PC-3 (cell line): ENCODE measurements around the gene ENAM. TPM values are rescaled to one million over a fixed set of nuclear protein-coding genes. Genes with fewer than 3 reads are reported as not detected.
"Not testable (repeated sequence)": the region's sequence is repeated elsewhere in the genome, so short reads cannot be mapped to it uniquely, and the experiment has no call there.

Experiments used
- ATAC-seq: fragments of 200-7000 bp; cut with Tn5 transposase; 2 replicates; pipeline ENCODE4 v1.9.1; 2020; ENCODE audit warnings: mild to moderate bottlenecking, moderate library complexity
- BruUV-seq: library from RNA; stranded (reverse); fragments of 400-500 nt; replicated peaks from 2 replicates; lab custom pipeline; 2021; lab: Mats Ljungman, UMichigan
- CTCF ChIA-PET: fragments of 300-600 bp; sonication (Branson Sonifier 250); formaldehyde crosslinking; loops from one replicate; lab custom pipeline; 2022; ENCODE audit warnings: antibody characterized with exemption; lab: Charles Lee
- POLR2A ChIA-PET: fragments of 300-600 bp; sonication (Branson Sonifier 250); formaldehyde crosslinking; loops from one replicate; lab custom pipeline; 2022; ENCODE audit warnings: antibody characterized with exemption; ENCODE audit not compliant: unreplicated experiment; lab: Charles Lee
- DNase-seq: peaks from one replicate; pipeline ENCODE4 v3.0.0-alpha.2; 2015
- H2AFZ ChIP-seq: fragments of 300-600 bp; sonication (generic); 2 replicates; pipeline ENCODE4 v1.6.0; 2016; ENCODE audit warnings: antibody characterized with exemption, low read length
- H3F3A ChIP-seq: fragments of 300-600 bp; sonication (generic); one replicate; pipeline ENCODE4 v1.6.0; 2017; ENCODE audit warnings: antibody characterized with exemption, low read length, control low read depth, mild to moderate bottlenecking; ENCODE audit not compliant: unreplicated experiment
- H3K27ac ChIP-seq: fragments of 300-600 bp; sonication (generic); 2 replicates; pipeline ENCODE4 v1.5.1; 2016; ENCODE audit warnings: mild to moderate bottlenecking, low read length
- H3K27me3 ChIP-seq: fragments of 300-600 bp; sonication (generic); 2 replicates; pipeline ENCODE4 v1.6.1; 2016; ENCODE audit warnings: low read length, mixed read lengths
- H3K36me3 ChIP-seq: fragments of 300-600 bp; sonication (generic); 2 replicates; pipeline ENCODE4 v1.6.1; 2016; ENCODE audit warnings: low read depth, mixed run types, low read length, mixed read lengths
- H3K4me1 ChIP-seq: fragments of 300-600 bp; sonication (generic); 2 replicates; pipeline ENCODE4 v1.5.1; 2016; ENCODE audit warnings: low read length; ENCODE audit not compliant: insufficient read depth
- H3K4me2 ChIP-seq: fragments of 300-600 bp; sonication (generic); 2 replicates; pipeline ENCODE4 v1.6.0; 2016; ENCODE audit warnings: low read length
- H3K4me3 ChIP-seq: fragments of 300-600 bp; sonication (generic); 2 replicates; pipeline ENCODE4 v1.5.1; 2016; ENCODE audit warnings: mild to moderate bottlenecking, low read length, mixed read lengths
- H3K79me2 ChIP-seq: fragments of 300-600 bp; sonication (generic); 2 replicates; pipeline ENCODE4 v1.6.1; 2017; ENCODE audit warnings: low read length, mixed read lengths
- H3K9ac ChIP-seq: fragments of 300-600 bp; sonication (generic); 2 replicates; pipeline ENCODE4 v1.6.0; 2016; ENCODE audit warnings: mild to moderate bottlenecking, low read length
- H3K9me2 ChIP-seq: fragments of 300-600 bp; sonication (generic); replicated peaks from 2 replicates; pipeline ENCODE4 v1.6.1; 2016; ENCODE audit warnings: mixed run types, low read length, mixed read lengths
- H3K9me3 ChIP-seq: fragments of 300-600 bp; sonication (generic); 2 replicates; pipeline ENCODE4 v1.6.1; 2016; ENCODE audit warnings: low read length, mixed read lengths
- H4K20me1 ChIP-seq: fragments of 300-600 bp; sonication (generic); 2 replicates; pipeline ENCODE4 v1.6.1; 2016; ENCODE audit warnings: low read length, mixed read lengths
- CTCF ChIP-seq: fragments of 300-600 bp; sonication (generic); conservative IDR thresholded peaks from 2 replicates; pipeline ENCODE4 v1.5.1; 2017; ENCODE audit warnings: antibody characterized with exemption, low read depth, mild to moderate bottlenecking, low read length
- EZH2 ChIP-seq: fragments of 300-600 bp; sonication (generic); IDR thresholded peaks from one replicate; pipeline ENCODE4 v1.6.1; 2017; ENCODE audit warnings: antibody characterized with exemption, mild to moderate bottlenecking, low read length; ENCODE audit not compliant: unreplicated experiment
- EZH2phosphoT487 ChIP-seq: fragments of 300-600 bp; sonication (generic); IDR thresholded peaks from 2 replicates; pipeline ENCODE4 v1.6.1; 2018; ENCODE audit warnings: mild to moderate bottlenecking, antibody characterized with exemption, low read length, borderline replicate concordance
- intact Hi-C: fragments of 100-400 bp; cut with micrococcal nuclease; formaldehyde crosslinking; loops from 2 replicates; pipeline ENCODE4 v1.9.0; 2023
- total RNA-seq: library from RNA; depleted of rRNA; stranded (reverse); fragments of >200 nt; gene quantifications from 2 replicates; pipeline ENCODE4 v1.2.3, GENCODE V29; 2014

Gene ENAM
- total RNA-seq, 1 experiment from 2014 or later = not detected

- peaks cover 12% of the 10 kb centered on the region for H3K4me1 ChIP-seq
- POLR2A ChIA-PET = no interaction called here
- H4K20me1 ChIP-seq = no peaks in the 10 kb centered on the region
- BruUV-seq = no TSS peak
- H3K9me2 ChIP-seq = no peaks in the 10 kb centered on the region
- no peak overlapping the region for H2AFZ ChIP-seq
- intact Hi-C loops = no loop called here
- no peak for ATAC-seq
- no peaks in the 10 kb centered on the region for H3F3A ChIP-seq
- H3K27ac ChIP-seq = no peak overlapping the region
- DNase-seq = no peak
- CTCF ChIA-PET = no interaction called here
- no peaks in the 10 kb centered on the region for H3K9me3 ChIP-seq
- H3K27me3 ChIP-seq = no peaks in the 10 kb centered on the region
- TF ChIP-seq EZH2 = no peak
- TF ChIP-seq EZH2phosphoT487 = no peak
- no peak for TF ChIP-seq CTCF
- no peak overlapping the region for H3K4me2 ChIP-seq
- no peak overlapping the region for H3K9ac ChIP-seq
- H3K4me3 ChIP-seq = no peak overlapping the region
- H3K79me2 ChIP-seq = no peaks in the 10 kb centered on the region
- no peaks in the 10 kb centered on the region for H3K36me3 ChIP-seq
Observed at GRCh38 chr4:70680934-70681333, 52.4 kb downstream of the ENAM start.

GRCh38 chr4:70681704-70682103 lies 53.2 kb downstream of the ENAM start:
- no peak overlapping the region for H3K4me3 ChIP-seq
- H3K36me3 ChIP-seq = no peaks in the 10 kb centered on the region
- H3K27me3 ChIP-seq = no peaks in the 10 kb centered on the region
- no peaks in the 10 kb centered on the region for H4K20me1 ChIP-seq
- no peak overlapping the region for H2AFZ ChIP-seq
- H3K9ac ChIP-seq = no peak overlapping the region
- no peaks in the 10 kb centered on the region for H3K9me2 ChIP-seq
- POLR2A ChIA-PET = no interaction called here
- no peaks in the 10 kb centered on the region for H3F3A ChIP-seq
- no peaks in the 10 kb centered on the region for H3K9me3 ChIP-seq
- no peak overlapping the region for H3K4me2 ChIP-seq
- TF ChIP-seq EZH2phosphoT487 = no peak
- no peak for TF ChIP-seq EZH2
- no peak for TF ChIP-seq CTCF
- CTCF ChIA-PET = no interaction called here
- DNase-seq = no peak
- intact Hi-C loops = no loop called here
- peaks cover 12% of the 10 kb centered on the region for H3K4me1 ChIP-seq
- no peaks in the 10 kb centered on the region for H3K79me2 ChIP-seq
- no peak for ATAC-seq
- no peak overlapping the region for H3K27ac ChIP-seq
- BruUV-seq = no TSS peak

- H2AFZ ChIP-seq, H3K27me3 ChIP-seq, BruUV-seq, H3K4me2 ChIP-seq, POLR2A ChIA-PET, H3K9ac ChIP-seq, H3F3A ChIP-seq, H3K9me3 ChIP-seq, intact Hi-C loops, ATAC-seq, H3K9me2 ChIP-seq, H3K79me2 ChIP-seq, H3K4me1 ChIP-seq, CTCF ChIA-PET, H3K4me3 ChIP-seq, DNase-seq, H3K27ac ChIP-seq, H3K36me3 ChIP-seq, H4K20me1 ChIP-seq: not testable (repeated sequence)
Observed at GRCh38 chr4:70682142-70682541, 53.6 kb downstream of the ENAM start.
